Testis (tissue), 5 donors: Measurements from ENCODE around the gene PLLP. TPM values are rescaled to one million over a fixed set of nuclear protein-coding genes. Genes with fewer than 3 reads are reported as not detected.

Source experiments
- DNase-seq: peaks from one replicate; pipeline ENCODE4 v3.0.0-alpha.2; 2019
- H3K27ac ChIP-seq, 2 donors: fragments of 200-600 bp; sonication (generic); one replicate each; pipeline ENCODE4 v1.5.1; 2019
- H3K27me3 ChIP-seq: fragments of 200-600 bp; sonication (generic); one replicate; pipeline ENCODE4 v1.5.1; 2019
- H3K36me3 ChIP-seq: fragments of 200-600 bp; sonication (generic); one replicate; pipeline ENCODE4 v1.5.1; 2017; ENCODE audit warnings: low read depth; ENCODE audit errors: missing control alignments
- H3K4me1 ChIP-seq: fragments of 200-600 bp; sonication (generic); one replicate; pipeline ENCODE4 v1.5.1; 2019
- H3K4me3 ChIP-seq, 2 donors: fragments of 200-600 bp; sonication (generic); one replicate each; pipeline ENCODE4 v1.5.1; 2017 to 2019
- H3K9me3 ChIP-seq: fragments of 200-600 bp; sonication (generic); one replicate; pipeline ENCODE4 v1.5.1; 2017
- CTCF ChIP-seq, 3 experiments: fragments of 450-650 bp in 2 of 3; fragments of 200-600 bp in 1 of 3; sonication (generic) in 1 of 3; IDR thresholded peaks; one replicate each; pipeline ENCODE4 v1.5.1; 2016 to 2019; ENCODE audit warnings: antibody characterized with exemption in 3 of 3, mild to moderate bottlenecking in 2 of 3, moderate library complexity in 1 of 3
- POLR2A ChIP-seq: fragments of 450-650 bp; IDR thresholded peaks from one replicate; pipeline ENCODE4 v1.6.1; 2017; ENCODE audit warnings: antibody characterized with exemption, mild to moderate bottlenecking, moderate library complexity
- WGBS, 2 donors: methylation state at CpG; one replicate each; pipeline ENCODE4 v1.1.5; 2018; 5-methylcytosine and 5-hydroxymethylcytosine counted together
- intact Hi-C: fragments of 100-400 bp; cut with DNase I; formaldehyde crosslinking; loops from one replicate; pipeline ENCODE4 v1.15.1; 2023; ENCODE audit warnings: low total_unique reads
- long read RNA-seq, 2 donors: transcript quantifications; one replicate each; lab custom pipeline, GENCODE V29; 2026
- polyA plus RNA-seq: library from polyadenylated mRNA; stranded (reverse); fragments of 350-450 nt; fragmentation: Illumina TruSeq; extraction: RNeasy Lipid Tissue Mini Kit (QIAGEN cat#74804); gene quantifications from one replicate; pipeline ENCODE4 v1.2.3, GENCODE V29; 2014; ENCODE audit warnings: low read depth, low replicate concordance; ENCODE audit not compliant: insufficient read depth
- total RNA-seq, 2 donors: library from RNA; depleted of rRNA; stranded (reverse); fragments of >200 nt; gene quantifications; one replicate each; pipeline ENCODE4 v1.2.3, GENCODE V29; 2016

PLLP gene
- 10 to 100 TPM; 36.1 to 39.4 TPM for total RNA-seq
- 15.0 TPM for polyA plus RNA-seq
- long read RNA-seq, donor 1, transcript PLLP-201 (4 exons, 1,512 nt) = major isoform, 19 of 19 reads
- long read RNA-seq, donor 1, partial matches to known transcripts = 0 of 19 reads
- long read RNA-seq, donor 1, other reads (novel, unspliced or antisense) = 0 of 19 reads
- long read RNA-seq, donor 2, transcript PLLP-201 (4 exons, 1,512 nt) = major isoform, 10 of 10 reads
- long read RNA-seq, donor 2, partial matches to known transcripts = 0 of 10 reads
- long read RNA-seq, donor 2, other reads (novel, unspliced or antisense) = 0 of 10 reads

- no peaks in the 10 kb centered on the region for H3K27me3 ChIP-seq
- WGBS, 2 donors = 0 to 1% methylated on average over 22 to 67 of the region's 95 CpGs
- H3K36me3 ChIP-seq = no peaks in the 10 kb centered on the region
- H3K4me1 ChIP-seq = no peaks in the 10 kb centered on the region
- TF ChIP-seq POLR2A (no peak), CTCF (IDR thresholded peaks at IDR 0.05) (no peak)
- intact Hi-C loops = no loop called here
- H3K4me3 ChIP-seq = peak within 1 kb of the TSS; percentile 52 to 63
- H3K27ac ChIP-seq = no peak within 1 kb of the TSS
- no peak for DNase-seq
- no peaks in the 10 kb centered on the region for H3K9me3 ChIP-seq
These were observed at the start of gene PLLP for GRCh38 chr16:57284209-57284951. Gene PLLP, minus strand, starts transcription at chr16:57284672. Its CDS starts 132 bp downstream, at chr16:57284540.

DNA sequence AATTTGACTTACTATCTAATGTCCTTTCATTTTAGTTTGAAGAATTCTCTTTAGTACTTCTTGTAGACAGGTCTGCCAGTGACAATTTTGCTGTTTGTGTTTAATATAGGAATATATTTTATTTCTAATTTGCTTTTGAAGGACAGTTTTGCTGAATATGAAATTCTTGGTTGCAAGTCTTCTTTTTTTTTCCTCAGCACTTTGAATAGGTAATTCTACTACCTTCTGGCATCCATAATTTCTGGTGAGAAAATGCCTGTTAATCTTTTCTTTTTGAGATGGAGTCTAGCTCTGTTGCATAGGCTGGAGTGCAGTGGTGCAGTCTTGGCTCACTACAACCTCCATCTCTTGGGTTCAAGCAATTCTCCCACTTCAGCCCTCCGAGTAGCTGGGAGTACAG, 48.9 kb upstream of the PLLP start:
- TF ChIP-seq POLR2A (no peak), CTCF (IDR thresholded peaks at IDR 0.05) (no peak)
- intact Hi-C loops = no loop called here
- no peaks in the 10 kb centered on the region for H3K9me3 ChIP-seq
- no peak overlapping the region for H3K4me3 ChIP-seq
- H3K27me3 ChIP-seq = no peaks in the 10 kb centered on the region
- WGBS, 2 donors = 95 to 100% methylated on average over 1 of the region's 1 CpG
- H3K27ac ChIP-seq = no peak overlapping the region
- no peaks in the 10 kb centered on the region for H3K36me3 ChIP-seq
- H3K4me1 ChIP-seq = no peaks in the 10 kb centered on the region
- DNase-seq = no peak

DNA sequence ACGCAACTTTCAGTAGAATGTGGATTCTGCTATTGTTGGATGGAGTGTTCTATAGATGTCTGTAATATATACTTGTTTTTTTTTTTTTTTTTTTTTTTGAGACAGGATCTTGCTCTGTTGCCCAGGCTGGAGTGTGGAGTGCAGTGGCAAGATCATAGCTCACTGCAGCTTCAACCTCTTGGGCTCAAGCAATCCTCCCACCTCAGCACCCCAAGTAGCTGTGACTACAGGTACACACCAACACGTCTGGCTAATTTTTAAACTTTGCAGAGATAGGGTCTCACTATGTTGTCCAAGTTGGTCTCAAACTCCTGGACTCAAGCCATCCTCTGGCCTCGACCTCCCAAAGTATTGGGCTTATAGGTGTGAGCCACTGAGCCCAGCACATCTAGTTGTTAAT, 46.9 kb upstream of the PLLP start:
- H3K4me3 ChIP-seq = no peak overlapping the region
- H3K4me1 ChIP-seq = no peaks in the 10 kb centered on the region
- TF ChIP-seq CTCF (IDR thresholded peaks at IDR 0.05) (no peak), POLR2A (no peak)
- no peak overlapping the region for H3K27ac ChIP-seq
- intact Hi-C loops = no loop called here
- no peak for DNase-seq
- H3K36me3 ChIP-seq = no peaks in the 10 kb centered on the region
- no peaks in the 10 kb centered on the region for H3K9me3 ChIP-seq
- no peaks in the 10 kb centered on the region for H3K27me3 ChIP-seq
- 89 to 95% methylated on average over 3 of the region's 3 CpGs for WGBS, 2 donors

- Histone ChIP-seq H3K4me1 (no peaks in the 10 kb centered on the region), H3K36me3 (no peaks in the 10 kb centered on the region), H3K27ac (no peak overlapping the region), H3K27me3 (no peaks in the 10 kb centered on the region), H3K4me3 (no peak overlapping the region), H3K9me3 (no peaks in the 10 kb centered on the region)
- DNase-seq = no peak
- WGBS, 2 donors = 55 to 68% methylated on average over 8 of the region's 8 CpGs
- intact Hi-C loops = no loop called here
- TF ChIP-seq POLR2A = no peak
- no peak for TF ChIP-seq CTCF (IDR thresholded peaks at IDR 0.05)
These were observed 45.4 kb upstream of the PLLP start for GRCh38 chr16:57329718-57330327.
